Breast epithelium (tissue), 4 donors: Measurements from ENCODE around the gene CR2. TPM values are rescaled to one million over a fixed set of nuclear protein-coding genes. Genes with fewer than 3 reads are reported as not detected.

Experiments used
- DNase-seq, 2 donors: peaks; one replicate each; pipeline ENCODE4 v3.0.0-alpha.2; 2019; ENCODE audit warnings: low spot score in 2 of 2
- H3K27ac ChIP-seq, 2 donors: fragments of 200-600 bp; sonication (generic) in 1 of 2; one replicate each; pipeline ENCODE4 v1.5.1; 2016 to 2019; ENCODE audit warnings: mild to moderate bottlenecking in 1 of 2
- H3K27me3 ChIP-seq, 2 donors: fragments of 200-600 bp; sonication (generic) in 1 of 2; one replicate each; pipeline versions ENCODE4 v1.5.1 to v1.6.0; 2017 to 2019; ENCODE audit warnings: control low read depth in 1 of 2, mild to moderate bottlenecking in 1 of 2
- H3K36me3 ChIP-seq: fragments of 200-600 bp; one replicate; pipeline ENCODE4 v1.5.1; 2019
- H3K4me1 ChIP-seq, 2 donors: fragments of 200-600 bp; sonication (generic); one replicate each; pipeline ENCODE4 v1.5.1; 2016 to 2019; ENCODE audit warnings: control low read depth in 1 of 2
- H3K4me3 ChIP-seq, 3 donors: fragments of 200-600 bp; sonication (generic); 1 replicate in 2 of 3; 2 replicates in 1 of 3; pipeline ENCODE4 v1.5.1; 2016 to 2019; ENCODE audit warnings: mild to moderate bottlenecking in 3 of 3, moderate library complexity in 2 of 3
- H3K9me3 ChIP-seq, 2 donors: fragments of 200-600 bp; sonication (generic) in 1 of 2; one replicate each; pipeline ENCODE4 v1.5.1; 2016 to 2019; ENCODE audit warnings: control low read depth in 1 of 2
- CTCF ChIP-seq, 3 donors: fragments of 450-650 bp; IDR thresholded peaks; one replicate each; pipeline ENCODE4 v1.5.1; 2016 to 2017; ENCODE audit warnings: antibody characterized with exemption in 3 of 3, mild to moderate bottlenecking in 3 of 3, moderate library complexity in 3 of 3
- POLR2A ChIP-seq: fragments of 450-650 bp; IDR thresholded peaks from one replicate; pipeline ENCODE4 v1.6.1; 2016; ENCODE audit warnings: antibody characterized with exemption, mild to moderate bottlenecking, moderate library complexity
- POLR2AphosphoS5 ChIP-seq, 3 donors: sonication (generic); formaldehyde crosslinking; IDR thresholded peaks; one replicate each; pipeline ENCODE4 v1.6.1; 2017; ENCODE audit warnings: antibody characterized with exemption in 3 of 3
- intact Hi-C: fragments of 100-400 bp; cut with DNase I; formaldehyde crosslinking; loops from one replicate; pipeline ENCODE4 v1.15.1; 2023; ENCODE audit warnings: low total_unique reads
- total RNA-seq, 3 donors: library from RNA; depleted of rRNA; stranded (reverse); fragments of >200 nt; gene quantifications; one replicate each; pipeline ENCODE4 v1.1.0, GENCODE V29; 2016

The CR2 gene
- total RNA-seq, 3 donors from 2014 or later = under 0.01 to 0.29 TPM; not detected in 1

- Histone ChIP-seq H3K36me3 (no peaks in the 10 kb centered on the region), H3K4me3 (no peak overlapping the region), H3K4me1 (no peaks in the 10 kb centered on the region), H3K27ac (no peak overlapping the region), H3K9me3 (peaks cover 8 to 14% of the 10 kb centered on the region in 2 donors), H3K27me3 (peaks cover 0 to 9% of the 10 kb centered on the region in 2 donors)
- intact Hi-C loops = no loop called here
- TF ChIP-seq CTCF (IDR thresholded peaks at IDR 0.05) = no peak
- TF ChIP-seq POLR2A = no peak
- no peak for TF ChIP-seq POLR2AphosphoS5 (IDR thresholded peaks at IDR 0.05)
- no peak for DNase-seq
These were observed 30.4 kb upstream of the CR2 start for GRCh38 chr1:207423560-207424292.

DNA sequence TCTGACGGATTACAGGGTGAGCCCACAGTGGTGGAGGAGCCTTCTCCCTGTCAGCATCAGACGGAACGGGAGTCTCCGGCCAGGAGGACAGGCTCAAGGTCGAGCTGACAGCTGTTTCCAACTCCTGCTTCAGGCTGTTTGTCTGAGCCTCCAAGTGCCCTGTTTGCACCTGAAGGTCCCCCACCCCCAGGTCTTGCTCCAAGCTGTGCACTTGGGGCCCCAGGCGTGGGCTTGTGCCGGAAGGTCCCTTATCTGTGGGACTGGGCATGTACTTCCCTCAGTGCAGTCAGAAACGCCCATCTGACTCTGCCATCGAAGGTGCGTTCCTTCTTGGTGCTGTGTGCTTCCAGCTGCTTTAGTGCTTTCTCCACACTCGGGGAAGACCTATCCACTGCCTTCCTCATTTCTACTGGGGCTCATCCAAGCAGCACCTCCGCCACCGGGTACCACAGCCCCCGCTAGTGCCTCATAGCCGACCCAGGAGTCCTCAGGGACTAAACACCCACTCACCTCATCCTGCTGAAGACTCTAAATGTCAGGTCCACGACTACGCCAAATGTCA, 29.5 kb upstream of the CR2 start:
- no peak for DNase-seq
- Histone ChIP-seq H3K27me3 (peaks cover 0 to 9% of the 10 kb centered on the region in 2 donors), H3K4me1 (no peaks in the 10 kb centered on the region), H3K9me3 (peaks cover 7 to 8% of the 10 kb centered on the region in 2 donors), H3K4me3 (no peak overlapping the region), H3K36me3 (no peaks in the 10 kb centered on the region), H3K27ac (no peak overlapping the region)
- no peak for TF ChIP-seq POLR2A
- TF ChIP-seq POLR2AphosphoS5 (IDR thresholded peaks at IDR 0.05) = no peak
- TF ChIP-seq CTCF (IDR thresholded peaks at IDR 0.05) = no peak
- intact Hi-C loops = no loop called here

DNA sequence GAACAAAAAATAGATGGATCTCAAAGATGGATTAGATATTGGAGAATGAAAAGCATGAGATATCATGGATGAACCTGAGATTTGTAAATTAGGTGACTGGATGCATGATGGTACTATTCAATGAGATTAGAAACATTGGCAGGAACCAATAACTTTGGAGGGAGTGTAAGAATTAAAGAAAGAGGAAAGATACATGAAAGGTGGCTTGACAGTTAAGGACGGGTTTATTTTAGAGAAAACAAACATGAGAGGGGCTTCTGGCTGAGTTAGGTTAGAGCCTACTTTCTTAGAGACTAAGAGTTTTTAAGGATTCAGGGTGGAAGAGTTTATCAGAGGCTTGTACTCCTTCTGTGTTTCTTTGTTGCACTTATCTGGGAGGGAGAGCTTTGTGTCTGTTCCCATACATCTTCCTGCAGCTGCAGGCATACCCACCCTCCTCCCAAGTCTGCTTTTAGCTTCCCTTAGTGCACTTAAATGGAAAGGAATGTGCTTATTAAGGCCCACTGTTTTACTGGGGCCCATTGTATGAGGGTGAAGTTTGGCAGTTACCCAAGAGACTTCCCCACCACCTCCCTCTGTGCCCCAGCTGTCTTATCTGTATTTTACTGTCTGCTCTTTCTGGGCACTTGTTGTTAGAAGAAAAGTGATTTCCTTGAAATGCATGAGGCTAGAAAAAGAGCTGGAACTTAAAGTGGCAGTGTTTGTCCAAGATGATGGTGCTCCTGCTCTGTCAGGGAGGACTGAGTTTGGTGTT, 26.1 kb upstream of the CR2 start:
- intact Hi-C loops = no loop called here
- no peak for DNase-seq
- TF ChIP-seq POLR2AphosphoS5 (IDR thresholded peaks at IDR 0.05) = no peak
- TF ChIP-seq POLR2A = no peak
- TF ChIP-seq CTCF (IDR thresholded peaks at IDR 0.05) = no peak
- Histone ChIP-seq H3K27me3 (peaks cover 0 to 9% of the 10 kb centered on the region in 2 donors), H3K9me3 (no peaks in the 10 kb centered on the region), H3K4me1 (no peaks in the 10 kb centered on the region), H3K27ac (no peak overlapping the region), H3K36me3 (no peaks in the 10 kb centered on the region), H3K4me3 (no peak overlapping the region)

- intact Hi-C loops = no loop called here
- Histone ChIP-seq H3K27me3 (peaks cover 0 to 5% of the 10 kb centered on the region in 2 donors), H3K36me3 (no peaks in the 10 kb centered on the region), H3K9me3 (no peaks in the 10 kb centered on the region), H3K4me3 (no peak overlapping the region), H3K4me1 (no peaks in the 10 kb centered on the region), H3K27ac (no peak overlapping the region)
- DNase-seq = no peak
- TF ChIP-seq CTCF (IDR thresholded peaks at IDR 0.05) = no peak
- no peak for TF ChIP-seq POLR2AphosphoS5 (IDR thresholded peaks at IDR 0.05)
- no peak for TF ChIP-seq POLR2A
These were observed 25.3 kb upstream of the CR2 start for GRCh38 chr1:207428783-207429182.

DNA sequence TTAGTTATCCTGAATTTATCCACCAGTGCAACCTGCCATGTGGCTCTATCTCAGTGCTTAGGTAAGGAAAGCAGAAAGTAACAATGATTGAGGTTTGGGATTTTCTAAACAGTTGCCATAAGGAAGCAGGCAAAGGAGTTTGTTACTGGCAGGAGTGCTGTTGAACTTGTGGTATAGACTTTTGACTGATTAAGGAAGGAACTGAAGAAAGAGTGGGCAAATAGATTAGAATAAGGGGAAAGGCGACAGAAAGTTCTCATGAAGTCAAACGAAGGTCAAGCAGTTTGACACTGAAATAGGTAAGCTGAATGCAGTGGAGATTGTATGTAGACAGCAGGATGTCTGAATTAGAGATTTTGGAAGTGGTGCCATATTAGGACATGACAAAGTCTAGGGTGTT, 24.2 kb upstream of the CR2 start:
- peaks cover 0 to 2% of the 10 kb centered on the region in 2 donors for H3K27me3 ChIP-seq

More for the DNA sequence above, 24.2 kb upstream of the CR2 start:
- intact Hi-C loops = no loop called here
- TF ChIP-seq POLR2AphosphoS5 (IDR thresholded peaks at IDR 0.05) = no peak
- TF ChIP-seq POLR2A = no peak
- no peak for TF ChIP-seq CTCF (IDR thresholded peaks at IDR 0.05)
- no peak for DNase-seq
- Histone ChIP-seq H3K4me3 (no peak overlapping the region), H3K4me1 (no peaks in the 10 kb centered on the region), H3K9me3 (no peaks in the 10 kb centered on the region), H3K36me3 (no peaks in the 10 kb centered on the region), H3K27ac (no peak overlapping the region)
